GM18873 (cell line): ENCODE data around the gene WDR20.

Experiments used
- ATAC-seq: cut with Tn5 transposase; IDR thresholded peaks from one replicate; pipeline ENCODE4 v1.9.1; 2021; ENCODE audit warnings: mild to moderate bottlenecking, moderate library complexity, moderate number of reproducible peaks; ENCODE audit not compliant: unreplicated experiment, low FRiP score

The WDR20 gene

GRCh38 chr14:102195446-102195845 is 55.7 kb downstream of the WDR20 start:
- no peak for ATAC-seq

- ATAC-seq: no peak
These were observed 56.6 kb downstream of the WDR20 start for GRCh38 chr14:102196039-102196901.

GRCh38 chr14:102196902-102197230 is 57.2 kb downstream of the WDR20 start:
- ATAC-seq: no peak

- ATAC-seq: no peak
These were observed 57.7 kb downstream of the WDR20 start for GRCh38 chr14:102197317-102197853.

- ATAC-seq: no peak
These were observed 61.1 kb downstream of the WDR20 start for GRCh38 chr14:102200690-102201352.

GRCh38 chr14:102201353-102201738 is 61.6 kb downstream of the WDR20 start:
- ATAC-seq: no peak

GRCh38 chr14:102201776-102202175 is 62.1 kb downstream of the WDR20 start:
- ATAC-seq: no peak

- no peak for ATAC-seq
These were observed 63.2 kb downstream of the WDR20 start for GRCh38 chr14:102202944-102203343.

GRCh38 chr14:102203382-102203781 is 63.7 kb downstream of the WDR20 start:
- no peak for ATAC-seq

GRCh38 chr14:102205560-102205959 is 65.9 kb downstream of the WDR20 start:
- no peak for ATAC-seq

GRCh38 chr14:102206918-102207317 is 67.2 kb downstream of the WDR20 start:
- no peak for ATAC-seq

GRCh38 chr14:102207831-102208365 is 68.2 kb downstream of the WDR20 start:
- ATAC-seq: no peak

GRCh38 chr14:102208741-102209140 is 69.0 kb downstream of the WDR20 start:
- ATAC-seq: no peak

GRCh38 chr14:102209224-102209966 is 69.7 kb downstream of the WDR20 start:
- no peak for ATAC-seq

GRCh38 chr14:102210421-102211042 is 70.8 kb downstream of the WDR20 start:
- ATAC-seq: no peak

GRCh38 chr14:102211240-102211639 is 71.5 kb downstream of the WDR20 start:
- no peak for ATAC-seq

GRCh38 chr14:102212356-102212755 is 72.7 kb downstream of the WDR20 start:
- no peak for ATAC-seq

- ATAC-seq: no peak
These were observed 73.1 kb downstream of the WDR20 start for GRCh38 chr14:102212845-102213244.

- ATAC-seq: no peak
These were observed 73.8 kb downstream of the WDR20 start for GRCh38 chr14:102213470-102213869.

GRCh38 chr14:102213984-102214658 is 74.4 kb downstream of the WDR20 start:
- ATAC-seq: no peak
